ENCODE results near the gene AHNAK.
A peak's percentile ranks its signal among the peaks of the same experiment; 100 is the strongest.

Gene AHNAK

GRCh38 chr11:62383822-62384221 lies 162.8 kb downstream of the AHNAK start:
- H3K27ac ChIP-seq = peak overlapping the region; percentile 93
- no peak for TF ChIP-seq CTCF (conservative IDR thresholded peaks at IDR 0.05)
